Activated CD4-positive, CD25-positive, alpha-beta regulatory T cell treated with anti-CD3 and anti-CD28 coated beads, Interleukin-2, amount 50 U/mL, for 24 hours (primary cell): ENCODE measurements around the gene LRRC10B.
A peak's percentile ranks its signal among the peaks of the same experiment; 100 is the strongest.

ENCODE experiments used
- ATAC-seq, 2 donors: fragments of 150-1000 bp; cut with Tn5 transposase; one replicate each; pipeline ENCODE4 v1.10.0; 2021; ENCODE audit warnings: mild to moderate bottlenecking in 1 of 2, moderate library complexity in 1 of 2

The LRRC10B gene

GRCh38 chr11:61510166-61510919, 1.8 kb downstream of the LRRC10B start:
- no peak for ATAC-seq

GRCh38 chr11:61510974-61511373, 2.4 kb downstream of the LRRC10B start:
- no peak for ATAC-seq

GRCh38 chr11:61511383-61511782, 2.8 kb downstream of the LRRC10B start:
- no peak for ATAC-seq

GRCh38 chr11:61512435-61512834, 3.9 kb downstream of the LRRC10B start:
- ATAC-seq = no peak

- no peak for ATAC-seq
Measured at GRCh38 chr11:61513143-61513765, 4.7 kb downstream of the LRRC10B start.

GRCh38 chr11:61514050-61514917, 5.7 kb downstream of the LRRC10B start:
- no peak for ATAC-seq

GRCh38 chr11:61515686-61516085, 7.1 kb downstream of the LRRC10B start:
- ATAC-seq = no peak

GRCh38 chr11:61516191-61516590, 7.6 kb downstream of the LRRC10B start:
- no peak for ATAC-seq

- ATAC-seq = peak in 1 of 2 donors; percentile 69
Measured at GRCh38 chr11:61516675-61517572, 8.4 kb downstream of the LRRC10B start.

GRCh38 chr11:61518032-61518795, 9.7 kb downstream of the LRRC10B start:
- ATAC-seq = no peak

- no peak for ATAC-seq
Measured at GRCh38 chr11:61522881-61523280, 14.3 kb downstream of the LRRC10B start.

GRCh38 chr11:61524446-61524845, 15.9 kb downstream of the LRRC10B start:
- ATAC-seq = no peak

- no peak for ATAC-seq
Measured at GRCh38 chr11:61524963-61525587, 16.5 kb downstream of the LRRC10B start.

- ATAC-seq = no peak
Measured at GRCh38 chr11:61526229-61526628, 17.7 kb downstream of the LRRC10B start.

GRCh38 chr11:61526956-61527731, 18.6 kb downstream of the LRRC10B start:
- no peak for ATAC-seq

GRCh38 chr11:61528114-61528513, 19.6 kb downstream of the LRRC10B start:
- no peak for ATAC-seq

- ATAC-seq = no peak
Measured at GRCh38 chr11:61529537-61530225, 21.1 kb downstream of the LRRC10B start.

GRCh38 chr11:61531044-61531443, 22.5 kb downstream of the LRRC10B start:
- no peak for ATAC-seq
